PC-9 (cell line): ENCODE measurements around the gene GSPT1.

Experiments
- EZH2 ChIP-seq: fragments of 200-600 bp; sonication (generic); IDR thresholded peaks from 2 replicates; pipeline ENCODE4 v1.8.0; 2017; ENCODE audit warnings: antibody characterized with exemption, low read depth
- TF ChIP-seq, protein P1 (sequence below): fragments of 200-600 bp; sonication (generic); conservative IDR thresholded peaks from 2 replicates; pipeline ENCODE4 v1.6.1; 2017; ENCODE audit warnings: mixed run types, antibody characterized with exemption, mild to moderate bottlenecking, moderate library complexity

DNA sequence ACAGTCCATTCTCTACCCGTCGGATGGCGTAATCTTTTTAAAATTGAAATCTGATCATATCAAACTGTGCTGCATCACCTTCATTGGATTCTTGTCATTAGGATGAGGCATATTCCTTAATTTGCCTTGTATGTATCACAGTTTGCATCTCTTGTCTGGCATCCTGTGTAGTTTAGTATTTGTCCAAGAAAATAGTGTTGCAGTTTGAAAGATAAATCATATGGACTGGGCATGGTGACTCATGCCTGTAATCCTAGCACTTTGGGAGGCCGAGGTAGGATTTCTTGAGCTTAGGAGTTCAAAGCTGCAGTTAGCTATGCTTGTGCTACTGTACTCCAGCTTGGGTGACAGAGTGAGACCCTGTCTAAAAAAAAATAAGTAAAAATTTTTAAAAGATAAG, 58.6 kb downstream of the GSPT1 start:
- TF ChIP-seq, protein P1, sequence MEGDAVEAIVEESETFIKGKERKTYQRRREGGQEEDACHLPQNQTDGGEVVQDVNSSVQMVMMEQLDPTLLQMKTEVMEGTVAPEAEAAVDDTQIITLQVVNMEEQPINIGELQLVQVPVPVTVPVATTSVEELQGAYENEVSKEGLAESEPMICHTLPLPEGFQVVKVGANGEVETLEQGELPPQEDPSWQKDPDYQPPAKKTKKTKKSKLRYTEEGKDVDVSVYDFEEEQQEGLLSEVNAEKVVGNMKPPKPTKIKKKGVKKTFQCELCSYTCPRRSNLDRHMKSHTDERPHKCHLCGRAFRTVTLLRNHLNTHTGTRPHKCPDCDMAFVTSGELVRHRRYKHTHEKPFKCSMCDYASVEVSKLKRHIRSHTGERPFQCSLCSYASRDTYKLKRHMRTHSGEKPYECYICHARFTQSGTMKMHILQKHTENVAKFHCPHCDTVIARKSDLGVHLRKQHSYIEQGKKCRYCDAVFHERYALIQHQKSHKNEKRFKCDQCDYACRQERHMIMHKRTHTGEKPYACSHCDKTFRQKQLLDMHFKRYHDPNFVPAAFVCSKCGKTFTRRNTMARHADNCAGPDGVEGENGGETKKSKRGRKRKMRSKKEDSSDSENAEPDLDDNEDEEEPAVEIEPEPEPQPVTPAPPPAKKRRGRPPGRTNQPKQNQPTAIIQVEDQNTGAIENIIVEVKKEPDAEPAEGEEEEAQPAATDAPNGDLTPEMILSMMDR: no peak
- no peak for TF ChIP-seq EZH2
